Activated naive CD4-positive, alpha-beta T cell (primary cell): Measurements from ENCODE around the gene ABCB8.
"Not testable (repeated sequence)": the region's sequence is repeated elsewhere in the genome, so short reads cannot be mapped to it uniquely, and the experiment has no call there.

Experiments used
- DNase-seq, 4 experiments: peaks; one replicate each; lab custom pipeline; 2025; lab: John Stamatoyannopoulos, UW

ABCB8 gene

GRCh38 chr7:151035026-151035717 lies 6.9 kb downstream of the ABCB8 start:
- no peak for DNase-seq

DNA sequence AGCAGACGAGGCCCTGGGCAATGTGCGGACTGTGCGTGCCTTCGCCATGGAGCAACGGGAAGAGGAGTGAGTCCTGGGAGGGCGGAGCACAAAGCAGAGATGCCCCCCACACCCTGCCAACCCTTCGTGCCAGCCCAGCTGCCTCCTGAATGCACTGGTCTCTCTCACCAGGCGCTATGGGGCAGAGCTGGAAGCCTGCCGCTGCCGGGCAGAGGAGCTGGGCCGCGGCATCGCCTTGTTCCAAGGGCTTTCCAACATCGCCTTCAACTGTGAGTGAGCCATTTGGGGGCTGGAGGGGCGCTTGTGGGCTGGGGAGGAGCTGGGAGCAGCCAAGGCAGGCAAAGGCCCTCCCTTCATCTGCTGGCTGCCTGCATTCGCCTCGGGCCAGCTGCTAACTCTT lies 7.7 kb downstream of the ABCB8 start:
- DNase-seq = no peak

- peak in 2 of 4 experiments; percentile 11 to 17 for DNase-seq
Measured at GRCh38 chr7:151038951-151039849, 10.9 kb downstream of the ABCB8 start.

DNA sequence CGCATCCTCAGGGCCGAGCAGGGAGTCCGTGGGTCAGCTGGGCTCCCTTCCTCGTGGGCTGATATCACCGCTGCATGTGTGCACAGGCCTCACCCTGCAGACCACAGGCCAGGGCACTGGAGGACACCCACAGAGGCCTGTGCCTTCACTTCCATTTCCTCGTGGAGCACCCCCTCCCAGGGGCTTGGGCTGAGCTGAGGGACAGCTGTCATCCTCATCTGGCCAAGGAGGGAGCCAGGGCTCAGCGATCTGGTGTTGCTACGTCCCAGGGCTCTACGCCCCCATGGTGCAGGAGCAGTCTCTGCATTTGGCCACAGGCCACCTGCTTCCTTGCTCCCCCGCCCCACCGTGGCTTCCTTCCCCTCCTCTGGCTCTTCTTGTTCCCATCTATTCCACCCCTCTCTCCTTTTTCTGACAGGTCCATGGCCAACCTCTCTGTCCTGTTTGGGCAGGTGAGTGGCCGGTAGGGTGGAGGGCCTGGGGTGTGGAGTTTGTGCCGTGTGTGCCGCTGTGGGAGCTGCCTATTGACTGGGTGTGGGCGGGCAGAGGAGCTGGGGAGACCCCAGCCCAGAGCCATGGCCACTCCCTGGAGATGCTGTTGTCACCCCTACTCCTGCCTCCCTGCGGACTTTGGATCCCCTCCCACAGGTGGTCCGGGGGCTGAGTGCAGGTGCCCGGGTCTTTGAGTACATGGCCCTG lies 11.7 kb downstream of the ABCB8 start:
- no peak for DNase-seq

- DNase-seq = no peak
Measured at GRCh38 chr7:151040616-151041375, 12.5 kb downstream of the ABCB8 start.

GRCh38 chr7:151043449-151043848 lies 15.2 kb downstream of the ABCB8 start:
- not testable (repeated sequence) for DNase-seq

DNA sequence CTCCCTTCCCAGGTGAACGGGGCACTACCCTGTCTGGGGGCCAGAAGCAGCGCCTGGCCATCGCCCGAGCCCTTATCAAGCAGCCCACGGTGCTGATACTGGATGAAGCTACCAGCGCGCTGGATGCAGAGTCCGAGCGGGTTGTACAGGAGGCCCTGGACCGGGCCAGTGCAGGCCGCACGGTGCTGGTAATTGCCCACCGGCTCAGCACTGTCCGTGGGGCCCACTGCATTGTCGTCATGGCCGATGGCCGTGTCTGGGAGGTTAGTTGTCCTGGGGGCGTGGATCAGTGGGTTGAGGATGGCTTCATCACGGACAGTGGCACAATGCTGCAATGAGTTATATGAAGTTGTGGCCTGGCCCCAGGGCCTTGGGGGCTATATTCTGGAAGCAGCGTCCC lies 15.7 kb downstream of the ABCB8 start:
- no peak for DNase-seq

DNA sequence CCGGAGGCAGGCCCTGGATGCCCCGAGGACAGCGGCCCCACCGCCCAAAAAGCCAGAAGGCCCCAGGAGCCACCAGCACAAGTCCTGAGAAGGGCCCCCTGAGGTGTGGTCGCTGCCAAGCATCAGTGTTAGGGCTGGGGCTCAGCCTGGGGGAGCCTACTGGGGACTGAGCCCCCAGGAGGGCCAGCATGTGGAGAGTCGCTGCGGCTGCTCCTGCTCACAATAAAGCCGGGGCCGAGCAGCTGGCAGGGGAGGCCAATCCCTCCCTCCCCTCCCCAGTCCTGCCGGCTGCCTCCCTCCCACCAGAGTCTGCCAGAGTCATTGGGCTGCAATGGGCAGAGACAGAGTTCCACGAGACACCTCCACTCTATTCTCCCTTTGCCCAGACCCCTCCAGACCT lies 17.0 kb downstream of the ABCB8 start:
- no peak for DNase-seq

DNA sequence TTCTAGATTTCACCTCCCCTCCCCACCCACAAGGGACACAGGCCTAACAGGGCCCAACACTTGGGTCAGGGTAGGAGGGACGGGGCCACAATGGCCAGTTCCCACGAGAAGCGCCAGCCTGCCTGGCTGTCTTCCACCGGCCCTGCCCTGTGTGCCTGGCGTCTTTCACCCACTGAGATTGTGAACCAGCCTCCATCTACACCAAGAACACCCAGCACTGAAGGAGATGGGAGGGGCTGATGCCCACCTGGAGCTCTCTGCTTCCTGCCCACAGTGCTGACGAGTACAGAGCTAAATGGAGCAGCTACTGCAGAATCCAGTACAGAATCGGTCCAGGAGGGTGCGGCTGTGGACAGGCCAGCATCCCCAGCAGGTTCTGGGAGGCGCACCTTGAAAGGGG lies 17.7 kb downstream of the ABCB8 start:
- no peak for DNase-seq

- DNase-seq = no peak
Measured at GRCh38 chr7:151046603-151047573, 18.6 kb downstream of the ABCB8 start.

- no peak for DNase-seq
Measured at GRCh38 chr7:151047976-151048815, 19.9 kb downstream of the ABCB8 start, which contains the start of gene ASIC3. TSS of gene ASIC3 (plus strand) at chr7:151048531. CDS start at chr7:151048886, 355 bp downstream.

- no peak for DNase-seq
Measured at GRCh38 chr7:151048911-151049463, 20.7 kb downstream of the ABCB8 start.

DNA sequence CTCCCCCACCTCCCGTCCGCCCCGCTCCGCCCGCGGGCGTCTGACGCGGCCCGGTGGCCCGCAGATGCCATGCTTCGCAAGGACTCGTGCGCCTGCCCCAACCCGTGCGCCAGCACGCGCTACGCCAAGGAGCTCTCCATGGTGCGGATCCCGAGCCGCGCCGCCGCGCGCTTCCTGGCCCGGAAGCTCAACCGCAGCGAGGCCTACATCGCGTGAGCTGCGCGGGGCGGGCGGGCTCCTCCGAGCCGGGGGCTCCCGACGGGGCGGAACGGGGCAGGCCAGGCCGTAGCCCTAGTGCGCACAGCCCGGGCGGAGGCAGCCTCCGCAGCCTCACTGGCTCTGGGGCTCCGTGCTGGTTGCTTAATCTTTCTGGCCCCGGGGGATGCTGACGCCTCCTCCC lies 22.9 kb downstream of the ABCB8 start:
- peak; percentile 17 to 55 (median 28) for DNase-seq

- DNase-seq = no peak
Measured at GRCh38 chr7:151053096-151053495, 24.8 kb downstream of the ABCB8 start.

- no peak for DNase-seq
Measured at GRCh38 chr7:151053751-151054150, 25.5 kb downstream of the ABCB8 start.

- DNase-seq = no peak
Measured at GRCh38 chr7:151056283-151056665, 28.0 kb downstream of the ABCB8 start.

DNA sequence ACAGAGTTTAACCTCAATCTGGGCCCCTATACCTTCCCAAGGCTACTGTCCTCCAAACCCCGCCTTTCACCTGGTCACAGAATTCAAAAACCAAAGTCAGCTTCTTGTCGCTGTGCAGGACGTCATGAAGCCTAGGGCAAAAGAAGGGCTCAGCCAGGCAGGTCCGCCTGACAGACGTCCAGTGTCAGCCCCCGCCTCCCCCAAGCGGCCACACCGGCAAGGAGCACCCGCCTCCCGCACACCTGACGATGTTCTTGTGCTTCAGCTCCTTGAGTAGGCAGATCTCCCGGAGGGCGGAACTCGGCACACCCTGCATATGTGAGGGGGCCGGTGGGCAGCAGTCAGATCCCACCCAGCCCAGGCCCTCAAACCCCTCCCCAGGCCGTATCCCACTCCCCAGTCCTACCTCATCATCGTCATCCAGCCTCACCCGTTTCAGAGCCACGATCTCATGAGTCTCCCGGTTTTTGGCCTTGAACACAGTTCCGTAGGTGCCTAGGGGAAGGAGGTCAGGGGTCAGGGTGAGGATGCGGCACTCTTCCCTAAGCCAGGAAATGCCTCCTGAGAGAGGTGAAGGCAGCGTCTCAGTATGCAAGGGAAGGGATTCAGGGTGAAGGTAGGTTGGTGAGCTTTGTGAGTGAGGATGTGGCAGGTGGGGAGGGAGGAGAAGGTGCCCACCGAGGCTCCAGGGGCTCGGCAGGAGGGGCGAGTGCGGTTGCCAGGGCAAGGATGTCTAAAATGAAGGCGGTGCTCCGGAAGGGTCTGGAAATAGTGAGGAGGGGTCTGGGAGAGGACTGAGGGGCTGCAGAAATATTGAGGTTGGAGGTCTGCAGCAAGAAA lies 28.6 kb downstream of the ABCB8 start:
- DNase-seq = no peak

DNA sequence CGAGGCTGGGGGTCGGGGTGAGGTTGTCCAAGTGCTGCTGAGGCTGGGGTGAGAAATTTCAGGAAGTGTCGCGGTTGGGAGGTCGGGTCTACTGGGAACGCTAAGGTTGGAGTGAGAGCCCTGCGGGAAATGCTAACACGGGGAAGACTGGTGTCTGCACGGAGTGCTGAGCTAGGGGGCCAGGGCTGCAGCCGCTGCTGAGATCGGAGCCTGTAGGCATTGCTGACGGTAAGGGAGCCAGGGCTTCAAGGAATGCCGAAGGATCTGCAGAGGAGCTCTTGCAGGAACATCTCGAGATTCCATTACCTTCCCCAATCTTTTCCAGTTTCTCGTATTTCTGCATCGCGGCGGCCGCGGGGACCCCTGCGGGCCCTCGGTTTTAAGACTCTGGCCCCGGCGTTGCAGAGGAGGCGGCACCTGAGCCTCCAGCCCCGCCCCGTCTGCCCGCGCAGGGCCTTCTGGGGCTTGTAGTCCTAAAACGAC lies 29.3 kb downstream of the ABCB8 start, which contains the start of gene CDK5:
CDK5 (minus strand) TSS at position 392 of the 483 bp plus-strand sequence; CDS start at position 343, 49 bp downstream.
- no peak for DNase-seq
